BLaER1 treated with 17β-estradiol and CSF1 and Interleukin-3, amounts not matched to agents 10 nM and 100 nM (cell line): ENCODE data around the gene MPLKIP.
"Not testable (repeated sequence)": the region's sequence is repeated elsewhere in the genome, so short reads cannot be mapped to it uniquely, and the experiment has no call there.

Experiments used
- H3K27ac ChIP-seq, 11 experiments: shearing (Covaris generic); formaldehyde crosslinking; 2 replicates each; pipeline ENCODE4 v1.8.1; 2022
- H3K27me3 ChIP-seq, 11 experiments: shearing (Covaris generic); formaldehyde crosslinking; 2 replicates each; pipeline ENCODE4 v1.8.1; 2022
- H3K36me3 ChIP-seq, 11 experiments: shearing (Covaris generic); formaldehyde crosslinking; 2 replicates each; pipeline ENCODE4 v1.8.1; 2022
- H3K4me1 ChIP-seq, 10 experiments: shearing (Covaris generic); formaldehyde crosslinking; 2 replicates each; pipeline ENCODE4 v1.8.1; 2022
- H3K4me2 ChIP-seq, 11 experiments: shearing (Covaris generic); formaldehyde crosslinking; 2 replicates each; pipeline ENCODE4 v1.8.1; 2022
- H3K4me3 ChIP-seq, 10 experiments: shearing (Covaris generic); formaldehyde crosslinking; 2 replicates each; pipeline ENCODE4 v1.8.1; 2022
- H3K9ac ChIP-seq, 11 experiments: shearing (Covaris generic); formaldehyde crosslinking; 2 replicates each; pipeline ENCODE4 v1.8.1; 2022
- H3K9me3 ChIP-seq, 11 experiments: shearing (Covaris generic); formaldehyde crosslinking; replicated peaks in 1 of 11; 2 replicates each; pipeline ENCODE4 v1.8.1; 2022
- H4K20me1 ChIP-seq, 11 experiments: shearing (Covaris generic); formaldehyde crosslinking; 2 replicates each; pipeline ENCODE4 v1.8.1; 2022
- Cebpa-rat ChIP-seq, 11 experiments: shearing (Covaris generic); IDR thresholded peaks; 2 replicates each; pipeline ENCODE4 v1.8.1; 2022

Gene MPLKIP

GRCh38 chr7:40162516-40162915 lies 28.1 kb upstream of the MPLKIP start:
- H3K27ac ChIP-seq, result no peak overlapping the region
- H3K27me3 ChIP-seq, result no peaks in the 10 kb centered on the region
- no peak for TF ChIP-seq Cebpa-rat (IDR thresholded peaks at IDR 0.05)
- no peak overlapping the region for H3K4me3 ChIP-seq
- no peaks in the 10 kb centered on the region for H3K36me3 ChIP-seq
- H3K9me3 ChIP-seq, result peaks cover 0 to 2% (median 0%) of the 10 kb centered on the region in 11 experiments; a peak in 1 of 22 replicates
- H3K4me2 ChIP-seq, result no peak overlapping the region
- H3K4me1 ChIP-seq, result no peaks in the 10 kb centered on the region
- H4K20me1 ChIP-seq, result no peaks in the 10 kb centered on the region
- no peak overlapping the region for H3K9ac ChIP-seq

- TF ChIP-seq Cebpa-rat (IDR thresholded peaks at IDR 0.05), result no peak
- Histone ChIP-seq H3K4me3 (no peak overlapping the region), H3K4me2 (no peak overlapping the region), H3K9me3 (no peaks in the 10 kb centered on the region), H3K27me3 (no peaks in the 10 kb centered on the region), H4K20me1 (no peaks in the 10 kb centered on the region), H3K9ac (no peak overlapping the region), H3K36me3 (no peaks in the 10 kb centered on the region), H3K4me1 (no peaks in the 10 kb centered on the region), H3K27ac (no peak overlapping the region)
These were observed 22.6 kb upstream of the MPLKIP start for GRCh38 chr7:40156988-40157387.

- Histone ChIP-seq H3K27ac (no peak overlapping the region), H3K4me3 (no peak overlapping the region), H3K27me3 (no peaks in the 10 kb centered on the region), H3K4me2 (no peak overlapping the region), H4K20me1 (no peaks in the 10 kb centered on the region), H3K36me3 (no peaks in the 10 kb centered on the region), H3K4me1 (no peaks in the 10 kb centered on the region), H3K9ac (no peak overlapping the region), H3K9me3 (peaks cover 0 to 15% (median 11%) of the 10 kb centered on the region in 11 experiments; a peak in 17 of 22 replicates)
- TF ChIP-seq Cebpa-rat (IDR thresholded peaks at IDR 0.05), result no peak
These were observed 17.1 kb upstream of the MPLKIP start for GRCh38 chr7:40151504-40151903.

GRCh38 chr7:40148671-40149070 lies 14.2 kb upstream of the MPLKIP start:
- no peak overlapping the region for H3K27ac ChIP-seq
- H3K9ac ChIP-seq, result no peak overlapping the region
- no peaks in the 10 kb centered on the region for H3K36me3 ChIP-seq
- H4K20me1 ChIP-seq, result no peaks in the 10 kb centered on the region
- H3K4me2 ChIP-seq, result no peak overlapping the region
- H3K9me3 ChIP-seq, result peaks cover 0 to 21% (median 19%) of the 10 kb centered on the region in 11 experiments; a peak in 18 of 22 replicates
- H3K4me3 ChIP-seq, result no peak overlapping the region
- TF ChIP-seq Cebpa-rat (IDR thresholded peaks at IDR 0.05), result no peak
- no peaks in the 10 kb centered on the region for H3K27me3 ChIP-seq
- H3K4me1 ChIP-seq, result no peaks in the 10 kb centered on the region

GRCh38 chr7:40148247-40148580 lies 13.8 kb upstream of the MPLKIP start:
- not testable (repeated sequence) for H3K36me3 ChIP-seq, H3K9ac ChIP-seq, H3K4me3 ChIP-seq, H4K20me1 ChIP-seq, H3K4me2 ChIP-seq, H3K4me1 ChIP-seq, H3K27ac ChIP-seq, H3K27me3 ChIP-seq
- peaks cover 0 to 21% (median 19%) of the 10 kb centered on the region in 11 experiments; a peak in 18 of 22 replicates for H3K9me3 ChIP-seq

GRCh38 chr7:40147371-40148246 lies 13.2 kb upstream of the MPLKIP start:
- H3K27me3 ChIP-seq, result no peaks in the 10 kb centered on the region
- H4K20me1 ChIP-seq, result no peaks in the 10 kb centered on the region
- H3K4me2 ChIP-seq, result no peak overlapping the region
- no peaks in the 10 kb centered on the region for H3K4me1 ChIP-seq
- no peak for TF ChIP-seq Cebpa-rat (IDR thresholded peaks at IDR 0.05)
- H3K27ac ChIP-seq, result no peak overlapping the region
- H3K9ac ChIP-seq, result no peak overlapping the region
- no peak overlapping the region for H3K4me3 ChIP-seq
- H3K9me3 ChIP-seq, result peaks cover 0 to 21% (median 19%) of the 10 kb centered on the region in 11 experiments; a peak in 18 of 22 replicates
- no peaks in the 10 kb centered on the region for H3K36me3 ChIP-seq

- not testable (repeated sequence) for H4K20me1 ChIP-seq, H3K27ac ChIP-seq, H3K9ac ChIP-seq, H3K27me3 ChIP-seq, H3K4me1 ChIP-seq, H3K36me3 ChIP-seq, H3K4me3 ChIP-seq, H3K4me2 ChIP-seq
- peaks cover 0 to 21% (median 19%) of the 10 kb centered on the region in 11 experiments; a peak in 18 of 22 replicates for H3K9me3 ChIP-seq
These were observed 11.2 kb upstream of the MPLKIP start for GRCh38 chr7:40145596-40146130.

GRCh38 chr7:40141916-40142315 lies 7.5 kb upstream of the MPLKIP start:
- H3K4me1 ChIP-seq, H3K4me2 ChIP-seq, H4K20me1 ChIP-seq, H3K27ac ChIP-seq, H3K4me3 ChIP-seq, H3K36me3 ChIP-seq, H3K27me3 ChIP-seq, H3K9ac ChIP-seq: not testable (repeated sequence)
- peaks cover 0 to 12% (median 9%) of the 10 kb centered on the region in 11 experiments; a peak in 16 of 22 replicates for H3K9me3 ChIP-seq

GRCh38 chr7:40139891-40140290 lies 5.5 kb upstream of the MPLKIP start:
- not testable (repeated sequence) for H3K4me2 ChIP-seq, H3K27ac ChIP-seq, H3K27me3 ChIP-seq

GRCh38 chr7:40138973-40139372 lies 4.6 kb upstream of the MPLKIP start:
- Histone ChIP-seq H3K9me3 (peaks cover 6 to 20% (median 14%) of the 10 kb centered on the region in 11 experiments; a peak in 20 of 22 replicates), H3K36me3 (no peaks in the 10 kb centered on the region), H3K4me1 (peaks cover 0 to 5% (median 1%) of the 10 kb centered on the region in 10 experiments; a peak in 7 of 20 replicates), H3K27ac (no peak overlapping the region), H3K9ac (no peak overlapping the region), H3K4me2 (no peak overlapping the region), H3K27me3 (no peaks in the 10 kb centered on the region), H3K4me3 (no peak overlapping the region), H4K20me1 (no peaks in the 10 kb centered on the region)
- TF ChIP-seq Cebpa-rat (IDR thresholded peaks at IDR 0.05), result no peak

More at GRCh38 chr7:40139891-40140290, 5.5 kb upstream of the MPLKIP start:
- not testable (repeated sequence) for H3K36me3 ChIP-seq, H3K4me3 ChIP-seq, H3K4me1 ChIP-seq, H3K9ac ChIP-seq, H4K20me1 ChIP-seq
- H3K9me3 ChIP-seq, result peaks cover 6 to 20% (median 14%) of the 10 kb centered on the region in 11 experiments; a peak in 20 of 22 replicates
